Tibial nerve (tissue), 3 donors: ENCODE data around the gene COL1A2.

Source experiments
- CTCF ChIP-seq, 5 experiments: fragments of 200-600 bp in 3 of 5; fragments of 450-650 bp in 2 of 5; sonication (generic) in 3 of 5; IDR thresholded peaks; one replicate each; pipeline ENCODE4 v1.5.1; 2016 to 2019; ENCODE audit warnings: antibody characterized with exemption in 5 of 5, mild to moderate bottlenecking in 3 of 5, moderate library complexity in 2 of 5
- POLR2A ChIP-seq, 2 donors: fragments of 450-650 bp; IDR thresholded peaks; one replicate each; pipeline ENCODE4 v1.6.1; 2017; ENCODE audit warnings: antibody characterized with exemption in 2 of 2, mild to moderate bottlenecking in 2 of 2, moderate library complexity in 2 of 2

- no peak for TF ChIP-seq CTCF (IDR thresholded peaks at IDR 0.05)
- TF ChIP-seq POLR2A (IDR thresholded peaks at IDR 0.05) = no peak
Measured at GRCh38 chr7:94366832-94367231, 27.9 kb upstream of the COL1A2 start.
